Liver (tissue), 9 donors: ENCODE data around the gene LRRC47. TPM values are rescaled to one million over a fixed set of nuclear protein-coding genes. Genes with fewer than 3 reads are reported as not detected.

Experiments
- DNase-seq: peaks from one replicate; pipeline ENCODE4 v3.0.0-alpha.2; 2017; ENCODE audit warnings: low spot score
- H3K27ac ChIP-seq, 2 donors: one replicate each; pipeline ENCODE4 v1.7.0; 2013; ENCODE audit warnings: inconsistent platforms in 2 of 2, low read length in 2 of 2, control low read depth in 1 of 2, low read depth in 1 of 2, mild to moderate bottlenecking in 1 of 2
- H3K27me3 ChIP-seq, 4 donors: one replicate each; pipeline versions ENCODE4 v1.6.1 to v1.7.0; 2013; ENCODE audit warnings: low read length in 3 of 4, inconsistent platforms in 1 of 4, mild to moderate bottlenecking in 1 of 4, moderate library complexity in 1 of 4; ENCODE audit not compliant: control insufficient read depth in 4 of 4, insufficient read depth in 4 of 4
- H3K36me3 ChIP-seq, 4 donors: one replicate each; pipeline versions ENCODE4 v1.6.1 to v1.7.0; 2013; ENCODE audit warnings: low read length in 3 of 4, mild to moderate bottlenecking in 3 of 4, low read depth in 1 of 4, moderate library complexity in 1 of 4; ENCODE audit not compliant: control insufficient read depth in 4 of 4, insufficient read depth in 3 of 4
- H3K4me1 ChIP-seq, 4 donors: one replicate each; pipeline versions ENCODE4 v1.6.1 to v1.7.0; 2013; ENCODE audit warnings: low read length in 3 of 4, mild to moderate bottlenecking in 3 of 4, moderate library complexity in 1 of 4; ENCODE audit not compliant: control insufficient read depth in 4 of 4, insufficient read depth in 4 of 4
- H3K4me3 ChIP-seq, 3 donors: one replicate each; pipeline versions ENCODE4 v1.6.1 to v1.7.0; 2013; ENCODE audit warnings: low read length in 3 of 3, control low read depth in 1 of 3, low read depth in 1 of 3, mild to moderate bottlenecking in 1 of 3
- H3K9ac ChIP-seq, 2 donors: one replicate each; pipeline ENCODE4 v1.7.0; 2013; ENCODE audit warnings: low read length in 2 of 2, mild to moderate bottlenecking in 2 of 2, moderate library complexity in 2 of 2, control low read depth in 1 of 2, low read depth in 1 of 2
- H3K9me3 ChIP-seq, 4 donors: one replicate each; pipeline versions ENCODE4 v1.6.1 to v1.7.0; 2013; ENCODE audit warnings: low read length in 3 of 4; ENCODE audit not compliant: control insufficient read depth in 4 of 4
- ATF3 ChIP-seq: IDR thresholded peaks from 2 replicates; pipeline ENCODE4 v1.6.1; 2016; ENCODE audit warnings: antibody characterized with exemption
- CTCF ChIP-seq: fragments of 150-350 bp; IDR thresholded peaks from 2 replicates; pipeline ENCODE4 v1.5.1; 2017; ENCODE audit warnings: improper control_type of control experiment, low read depth, low read length; ENCODE audit not compliant: missing input control
- EGR1 ChIP-seq, 2 donors: IDR thresholded peaks; 2 replicates each; pipeline ENCODE4 v1.6.1; 2016 to 2018; ENCODE audit warnings: antibody characterized with exemption in 2 of 2, low read depth in 2 of 2
- FOXA1 ChIP-seq: IDR thresholded peaks from 2 replicates; pipeline ENCODE4 v1.6.1; 2016; ENCODE audit warnings: antibody characterized with exemption
- GABPA ChIP-seq, 2 donors: IDR thresholded peaks in 1 of 2; conservative IDR thresholded peaks in 1 of 2; 2 replicates each; pipeline ENCODE4 v1.6.1; 2016; ENCODE audit warnings: antibody characterized with exemption in 2 of 2, mild to moderate bottlenecking in 1 of 2, moderate library complexity in 1 of 2
- HNF4A ChIP-seq, 2 donors: conservative IDR thresholded peaks; 2 replicates each; pipeline ENCODE4 v1.6.1; 2016; ENCODE audit warnings: antibody characterized with exemption in 2 of 2, mild to moderate bottlenecking in 2 of 2
- JUND ChIP-seq, 2 donors: IDR thresholded peaks; 2 replicates each; pipeline ENCODE4 v1.6.1; 2016; ENCODE audit warnings: antibody characterized with exemption in 2 of 2
- NR2F2 ChIP-seq: IDR thresholded peaks from 2 replicates; pipeline ENCODE4 v1.6.1; 2016; ENCODE audit warnings: antibody characterized with exemption
- REST ChIP-seq: IDR thresholded peaks from 2 replicates; pipeline ENCODE4 v1.6.1; 2016; ENCODE audit warnings: antibody characterized with exemption, mild to moderate bottlenecking
- TAF1 ChIP-seq: conservative IDR thresholded peaks from 2 replicates; pipeline ENCODE4 v1.6.1; 2016; ENCODE audit warnings: antibody characterized with exemption, mild to moderate bottlenecking
- ZBTB33 ChIP-seq: IDR thresholded peaks from 2 replicates; pipeline ENCODE4 v1.6.1; 2016; ENCODE audit warnings: antibody characterized with exemption
- WGBS: extraction: QIAGEN DNeasy Blood & Tissue Kit; methylation state at CpG from one replicate; pipeline ENCODE4 v1.1.7; 2013; 5-methylcytosine and 5-hydroxymethylcytosine counted together
- polyA plus RNA-seq, 2 donors: library from polyadenylated mRNA; stranded (reverse) in 1 of 2; unstranded in 1 of 2; fragments of 200-250 nt in 1 of 2; fragments of >200 nt in 1 of 2; fragmentation: Nextera tagmentation in 1 of 2; extraction: Ambion mirVana in 1 of 2; gene quantifications; one replicate each; pipeline versions ENCODE4 v1.2.1 to v1.2.3, GENCODE V29; 2013 to 2015
- total RNA-seq, 2 donors: library from RNA; depleted of rRNA; stranded (reverse); fragments of >200 nt; gene quantifications; one replicate each; pipeline ENCODE4 v1.2.3, GENCODE V29; 2014
- donor health status: healthy.
- donor health status: healthy.
- donor health status: healthy.
- donor health status: healthy.
- donor health status: healthy.

Gene LRRC47
- total and polyA plus RNA-seq, 4 donors = 8.7 to 23.8 (median 15.4) TPM

GRCh38 chr1:3759164-3759563 is 37.1 kb downstream of the LRRC47 start:
- H3K9ac ChIP-seq = no peak overlapping the region
- 85% methylated on average over 6 of the region's 6 CpGs for WGBS
- H3K4me3 ChIP-seq = no peak overlapping the region
- TF ChIP-seq NR2F2 = no peak
- no peak for TF ChIP-seq JUND (IDR thresholded peaks at IDR 0.05)
- no peak for TF ChIP-seq REST
- peaks cover 0 to 3% (median 0%) of the 10 kb centered on the region in 4 donors for H3K27me3 ChIP-seq
- H3K36me3 ChIP-seq = no peaks in the 10 kb centered on the region
- no peaks in the 10 kb centered on the region for H3K4me1 ChIP-seq
- DNase-seq = no peak
- H3K27ac ChIP-seq = no peak overlapping the region
- H3K9me3 ChIP-seq = no peaks in the 10 kb centered on the region

GRCh38 chr1:3756394-3756793 is 39.9 kb downstream of the LRRC47 start:
- 81% methylated on average over 21 of the region's 21 CpGs for WGBS
- Histone ChIP-seq H3K27ac (no peak overlapping the region), H3K36me3 (no peaks in the 10 kb centered on the region), H3K9me3 (no peaks in the 10 kb centered on the region), H3K4me3 (no peak overlapping the region), H3K27me3 (peaks cover 0 to 3% (median 0%) of the 10 kb centered on the region in 4 donors), H3K4me1 (no peaks in the 10 kb centered on the region), H3K9ac (no peak overlapping the region)
- no peak for DNase-seq
- no peak for TF ChIP-seq REST
- no peak for TF ChIP-seq TAF1
- no peak for TF ChIP-seq ATF3
- no peak for TF ChIP-seq GABPA (IDR thresholded peaks at IDR 0.05 in 1 of 2, conservative IDR thresholded peaks at IDR 0.05 in 1 of 2)
- no peak for TF ChIP-seq EGR1 (IDR thresholded peaks at IDR 0.05; ENCODE audit: low read depth in 2 of 2)
- no peak for TF ChIP-seq FOXA1
- TF ChIP-seq JUND (IDR thresholded peaks at IDR 0.05) = no peak
- TF ChIP-seq CTCF = no peak
- TF ChIP-seq HNF4A (conservative IDR thresholded peaks at IDR 0.05) = no peak
- no peak for TF ChIP-seq ZBTB33
